ENCODE measurements around the gene DKC1. TPM values are rescaled to one million over a fixed set of nuclear protein-coding genes. Genes with fewer than 3 reads are reported as not detected.
"Not testable (repeated sequence)": the region's sequence is repeated elsewhere in the genome, so short reads cannot be mapped to it uniquely, and the experiment has no call there.

DKC1 gene
- total RNA-seq, 1 experiment from 2014 or later = 71.2 TPM

DNA sequence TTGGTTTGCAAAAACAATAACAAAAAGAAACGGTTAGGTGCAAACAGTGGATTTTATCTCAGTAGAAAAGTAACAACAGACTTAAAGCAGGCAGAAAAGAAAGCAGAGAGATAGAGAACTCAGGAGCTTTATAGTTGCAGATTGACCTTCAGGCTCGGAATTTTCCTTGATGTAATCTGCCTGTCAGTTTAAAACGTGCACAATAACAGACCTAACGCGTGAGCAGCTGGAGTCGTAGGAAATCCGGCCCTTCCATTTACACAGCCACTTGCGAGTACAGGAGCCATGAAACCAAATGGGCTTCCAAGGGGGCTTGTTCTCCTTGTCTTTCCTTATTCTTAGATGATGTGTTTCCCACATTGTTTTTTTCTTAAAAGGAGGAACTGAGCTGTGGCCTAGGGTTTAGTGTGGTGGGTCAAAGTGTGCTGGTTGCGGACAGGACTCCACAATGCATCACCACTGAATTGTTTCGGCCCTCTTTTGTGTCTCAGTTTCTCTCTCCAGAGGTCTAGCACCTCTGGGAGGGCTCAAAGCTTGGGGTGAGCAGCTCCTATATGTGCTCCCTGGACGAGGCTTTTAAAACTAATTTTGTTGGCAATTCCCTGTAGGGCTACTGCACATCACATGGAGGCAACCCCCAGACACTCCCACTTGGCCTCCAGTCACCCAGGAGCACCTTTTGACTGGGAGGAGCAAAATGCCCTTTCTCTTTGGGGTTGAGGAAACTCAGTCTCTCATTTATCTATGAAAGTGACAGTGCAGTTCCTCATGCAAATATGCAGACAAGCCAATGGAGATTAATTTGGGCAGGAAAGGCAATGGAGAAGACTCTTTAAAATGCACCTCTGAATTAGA is 56.5 kb downstream of the DKC1 start:
- DNase-seq (ENCODE audit: low read depth) = no peak

DNA sequence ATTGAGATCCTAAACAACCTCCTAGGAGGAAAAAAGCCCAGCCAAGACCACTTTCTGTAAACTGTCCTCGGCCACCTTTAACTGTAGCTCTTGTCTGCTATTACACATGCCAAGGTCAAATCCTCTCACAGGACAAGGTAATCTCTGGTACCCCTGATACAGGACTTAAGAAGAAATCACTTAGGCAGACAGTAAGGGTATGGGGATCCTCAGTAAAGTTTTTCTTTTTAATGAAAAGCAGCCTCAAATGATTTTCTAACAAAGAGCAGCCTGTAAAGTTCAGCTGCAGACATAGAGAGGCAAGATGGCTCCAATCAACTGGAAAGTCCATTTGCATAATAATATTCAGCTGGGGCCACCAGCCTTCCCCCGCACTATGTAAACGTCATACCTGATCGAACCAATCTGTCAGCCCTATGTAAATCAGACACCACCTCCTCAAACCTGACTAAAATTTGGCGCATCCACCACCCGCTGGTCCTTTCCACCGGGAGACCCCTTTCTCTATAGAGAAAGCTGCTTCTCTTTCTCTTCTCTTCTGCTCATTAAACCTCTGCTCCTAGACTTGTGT is 57.2 kb downstream of the DKC1 start:
- DNase-seq (ENCODE audit: low read depth) = no peak

DNA sequence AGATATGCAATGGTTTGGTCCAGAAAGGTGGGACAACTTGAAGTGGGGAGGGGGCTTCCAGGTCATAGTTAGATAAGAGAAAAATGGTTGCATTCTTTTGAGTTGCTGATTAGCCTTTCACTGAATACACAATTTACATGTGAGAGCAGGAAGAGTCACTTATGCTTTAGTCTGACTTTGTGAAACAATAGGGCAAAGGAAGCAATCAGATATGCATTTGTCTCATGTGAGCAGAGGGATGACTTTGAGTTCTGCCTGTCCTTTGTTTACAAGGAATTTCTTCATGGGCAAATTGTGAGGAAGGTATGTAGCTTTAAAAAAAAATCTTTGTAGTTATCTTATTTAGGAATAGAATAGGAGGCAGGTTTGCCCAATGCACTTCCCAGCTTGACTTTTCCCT is 58.9 kb downstream of the DKC1 start:
- no peak for DNase-seq (ENCODE audit: low read depth)

DNA sequence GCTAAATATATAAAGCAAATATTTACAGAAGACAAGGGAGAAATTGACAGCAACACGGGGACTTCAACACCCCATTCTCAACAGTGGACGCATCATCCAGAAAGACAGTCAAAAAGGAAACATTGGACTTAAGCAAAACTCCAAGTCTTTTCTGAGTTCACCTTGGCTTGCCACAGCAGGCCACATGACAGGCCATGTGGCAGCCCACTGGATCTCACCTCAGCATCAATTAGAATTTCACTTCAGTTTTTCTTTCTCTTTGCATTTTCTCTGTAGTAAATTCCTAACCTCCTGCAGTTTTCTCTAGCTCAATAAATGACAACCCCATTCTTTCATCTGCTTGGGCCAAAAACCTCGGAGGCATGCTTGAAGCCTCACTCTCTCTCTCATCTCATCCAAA is 59.4 kb downstream of the DKC1 start:
- no peak for DNase-seq (ENCODE audit: low read depth)

DNA sequence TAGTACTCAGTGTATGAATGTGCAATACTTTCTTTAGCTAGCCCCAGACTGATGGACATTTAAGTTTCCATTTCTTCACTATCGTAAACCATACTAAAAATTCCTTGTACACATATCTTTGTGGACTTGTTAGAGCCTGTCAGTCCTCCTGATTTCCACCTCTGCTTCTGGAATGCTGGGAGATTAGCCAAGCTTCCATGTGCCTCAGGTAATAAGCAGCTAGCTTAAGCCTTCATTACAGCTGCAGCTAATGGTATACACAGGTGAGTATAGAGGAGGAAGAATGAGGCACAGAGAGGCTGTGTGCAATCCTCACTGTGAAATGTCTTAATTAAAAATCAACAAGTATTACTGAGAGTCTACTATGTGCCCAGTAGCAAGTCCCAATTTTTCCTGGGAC is 62.0 kb downstream of the DKC1 start:
- DNase-seq (ENCODE audit: low read depth) = no peak

GRCh38 chrX:154825586-154825985 is 62.9 kb downstream of the DKC1 start:
- not testable (repeated sequence) for DNase-seq (ENCODE audit: low read depth)

Other genes with a start within 250 kb of the DKC1 start
- 53.2 and 72.8 TPM in 2 replicates for gene FAM3A, start 246.6 kb upstream of the DKC1 start, total RNA-seq (2014; rRNA removed; shearing (Covaris generic))
- gene G6PD, start 216.0 kb upstream of the DKC1 start, total RNA-seq (2014; rRNA removed; shearing (Covaris generic)) = 157 and 205 TPM in 2 replicates
- 52.4 and 70.5 TPM in 2 replicates for gene IKBKG, start 215.2 kb upstream of the DKC1 start, total RNA-seq (2014; rRNA removed; shearing (Covaris generic))
- gene CTAG1A, start 177.7 kb upstream of the DKC1 start, total RNA-seq (2014; rRNA removed; shearing (Covaris generic)) = not detected in 2 replicates
- gene CTAG1B, start 143.6 kb upstream of the DKC1 start, total RNA-seq (2014; rRNA removed; shearing (Covaris generic)) = not detected in 2 replicates
- gene CTAG2, start 109.3 kb upstream of the DKC1 start, total RNA-seq (2014; rRNA removed; shearing (Covaris generic)) = 1.1 TPM in 1 of 2 replicates, not detected in the other
- gene GAB3, start 11.8 kb upstream of the DKC1 start, total RNA-seq (2014; rRNA removed; shearing (Covaris generic)) = 6.0 and 15.6 TPM in 2 replicates
- 59.6 and 69.5 TPM in 2 replicates for gene MPP1, start 42.6 kb downstream of the DKC1 start, total RNA-seq (2014; rRNA removed; shearing (Covaris generic))
- not detected in 2 replicates for gene SMIM9, start 71.8 kb downstream of the DKC1 start, total RNA-seq (2014; rRNA removed; shearing (Covaris generic))
- 32.3 and 35.4 TPM in 2 replicates for gene F8A1, start 123.5 kb downstream of the DKC1 start, total RNA-seq (2014; rRNA removed; shearing (Covaris generic))